SK-N-MC (cell line): ENCODE results near the gene SLC25A22.

Source experiments
- EZH2 ChIP-seq: fragments of 200-600 bp; sonication (generic); IDR thresholded peaks from one replicate; pipeline ENCODE4 v1.6.1; 2017; ENCODE audit warnings: antibody characterized with exemption
- POLR2AphosphoS5 ChIP-seq: IDR thresholded peaks from 2 replicates; pipeline ENCODE4 v1.6.1; 2012; ENCODE audit warnings: mild to moderate bottlenecking, low read depth, low read length, borderline replicate concordance

- TF ChIP-seq EZH2 (no peak), POLR2AphosphoS5 (no peak)
Observed at GRCh38 chr11:813072-813455, 15.0 kb upstream of the SLC25A22 start.
